G401.6 (cell line): ENCODE data around the gene MSRB1.
A peak's percentile ranks its signal among the peaks of the same experiment; 100 is the strongest.
"Not testable (repeated sequence)": the region's sequence is repeated elsewhere in the genome, so short reads cannot be mapped to it uniquely, and the experiment has no call there.

Source experiments
- FAIRE-seq: peaks from 2 replicates; lab custom pipeline; 2012; peaks lifted over from hg19 to GRCh38; lab: Jason Lieb, UNC

The MSRB1 gene

GRCh38 chr16:1938910-1939309 is 4.1 kb downstream of the MSRB1 start:
- no peak for FAIRE-seq

GRCh38 chr16:1938316-1938715 is 4.7 kb downstream of the MSRB1 start:
- no peak for FAIRE-seq

- no peak for FAIRE-seq
Measured at GRCh38 chr16:1936945-1937479, 6.0 kb downstream of the MSRB1 start.

GRCh38 chr16:1933097-1933661 is 9.8 kb downstream of the MSRB1 start:
- no peak for FAIRE-seq

- peak; percentile 68 for FAIRE-seq
Measured at GRCh38 chr16:1932050-1933028, 10.7 kb downstream of the MSRB1 start.

GRCh38 chr16:1930338-1930720 is 12.7 kb downstream of the MSRB1 start:
- no peak for FAIRE-seq

- no peak for FAIRE-seq
Measured at GRCh38 chr16:1929578-1930337, 13.2 kb downstream of the MSRB1 start.

- FAIRE-seq, result no peak
Measured at GRCh38 chr16:1929105-1929504, 13.9 kb downstream of the MSRB1 start.

- FAIRE-seq, result no peak
Measured at GRCh38 chr16:1926271-1926670, 16.7 kb downstream of the MSRB1 start.

- no peak for FAIRE-seq
Measured at GRCh38 chr16:1924095-1924494, 18.9 kb downstream of the MSRB1 start.

- FAIRE-seq, result no peak
Measured at GRCh38 chr16:1923299-1924034, 19.5 kb downstream of the MSRB1 start.

GRCh38 chr16:1922357-1922756 is 20.6 kb downstream of the MSRB1 start:
- no peak for FAIRE-seq

GRCh38 chr16:1920727-1921171 is 22.2 kb downstream of the MSRB1 start:
- peak; percentile 54 for FAIRE-seq

- FAIRE-seq, result not testable (repeated sequence)
Measured at GRCh38 chr16:1920122-1920521, 22.9 kb downstream of the MSRB1 start.

GRCh38 chr16:1919327-1919998 is 23.5 kb downstream of the MSRB1 start:
- FAIRE-seq, result no peak

- no peak for FAIRE-seq
Measured at GRCh38 chr16:1918351-1919326, 24.4 kb downstream of the MSRB1 start, which contains the start of gene HS3ST6. HS3ST6 (minus strand) TSS chr16:1918415; CDS start chr16:1918323, 92 bp downstream.

- FAIRE-seq, result no peak
Measured at GRCh38 chr16:1917665-1918350, 25.2 kb downstream of the MSRB1 start.

- no peak for FAIRE-seq
Measured at GRCh38 chr16:1917056-1917664, 25.8 kb downstream of the MSRB1 start.

- no peak for FAIRE-seq
Measured at GRCh38 chr16:1916640-1916990, 26.4 kb downstream of the MSRB1 start.
